HepG2 (cell line): ENCODE results near the gene ITLN1. TPM values are rescaled to one million over a fixed set of nuclear protein-coding genes. Genes with fewer than 3 reads are reported as not detected.

Experiments
- ATAC-seq: fragments of 200-7000 bp; cut with Tn5 transposase; 3 replicates; pipeline ENCODE4 v1.9.1; 2020; ENCODE audit warnings: mild to moderate bottlenecking, moderate library complexity
- BruUV-seq: library from RNA; stranded (reverse); fragments of 400-500 nt; replicated peaks from 2 replicates; lab custom pipeline; 2021; lab: Mats Ljungman, UMichigan
- CTCF ChIA-PET: fragments of 300-600 bp; formaldehyde crosslinking; extraction: SDS; loops from one replicate; lab custom pipeline; 2021; ENCODE audit warnings: low total read pairs, inconsistent platforms, low intra/inter-chr PET ratio; lab: Yijun Ruan, JAX
- POLR2A ChIA-PET: fragments of 350-600 bp; sonication (Branson Sonifier 250); formaldehyde crosslinking; loops from one replicate; lab custom pipeline; 2020; ENCODE audit warnings: antibody characterized with exemption, inconsistent platforms; lab: Yijun Ruan, JAX
- DNase-seq: peaks from one replicate; pipeline ENCODE4 v3.0.0-alpha.2; 2015; ENCODE audit warnings: low spot score
- FAIRE-seq: peaks from 3 replicates; lab custom pipeline; 2011; peaks lifted over from hg19 to GRCh38; lab: Jason Lieb, UNC
- H2AFZ ChIP-seq: one replicate; pipeline ENCODE4 v1.6.1; 2011; ENCODE audit warnings: low read length, inconsistent platforms
- H3K27ac ChIP-seq: fragments of 300-600 bp; 3 replicates; pipeline ENCODE4 v1.8.0; 2011; ENCODE audit warnings: mixed run types, mild to moderate bottlenecking, mixed read lengths, low read length, inconsistent platforms; ENCODE audit not compliant: insufficient read depth; ENCODE audit errors: extremely low read length
- H3K27me3 ChIP-seq, 2 experiments: fragments of 200-600 bp in 1 of 2; 2 replicates in 1 of 2; 3 replicates in 1 of 2; pipeline versions ENCODE4 v1.6.0 to v1.8.0; 2011; ENCODE audit warnings: low read length in 2 of 2, mild to moderate bottlenecking in 2 of 2, moderate library complexity in 2 of 2, inconsistent platforms in 1 of 2; ENCODE audit not compliant: insufficient read depth in 2 of 2, control insufficient read depth in 1 of 2
- H3K36me3 ChIP-seq, 2 experiments: fragments of 200-600 bp in 1 of 2; replicated peaks in 1 of 2; 2 replicates in 1 of 2; 3 replicates in 1 of 2; pipeline versions ENCODE4 v1.5.1 to v1.8.0; 2011; ENCODE audit warnings: low read length in 2 of 2, inconsistent platforms in 1 of 2; ENCODE audit not compliant: insufficient read depth in 2 of 2, control insufficient read depth in 1 of 2
- H3K4me1 ChIP-seq: 2 replicates; pipeline ENCODE4 v1.5.1; 2012; ENCODE audit warnings: low read length, inconsistent platforms; ENCODE audit not compliant: insufficient read depth
- H3K4me2 ChIP-seq: 2 replicates; pipeline ENCODE4 v1.6.0; 2011; ENCODE audit warnings: low read depth, low read length, inconsistent platforms
- H3K4me3 ChIP-seq, 3 experiments: fragments of 200-600 bp in 1 of 3; sonication (generic), shearing (Covaris generic) in 1 of 3; replicated peaks in 1 of 3; 2 replicates each; pipeline ENCODE4 v1.5.1; 2011 to 2016; ENCODE audit warnings: low read length in 3 of 3, inconsistent platforms in 2 of 3, low read depth in 2 of 3, mild to moderate bottlenecking in 2 of 3, control low read depth in 1 of 3, mixed read lengths in 1 of 3; ENCODE audit not compliant: insufficient read depth in 1 of 3
- H3K79me2 ChIP-seq: one replicate; pipeline ENCODE4 v1.6.1; 2011; ENCODE audit warnings: low read length, inconsistent platforms; ENCODE audit not compliant: insufficient read depth
- H3K9ac ChIP-seq: 2 replicates; pipeline ENCODE4 v1.6.0; 2011; ENCODE audit warnings: mild to moderate bottlenecking, low read depth, low read length, inconsistent platforms; ENCODE audit not compliant: insufficient read depth
- H3K9me3 ChIP-seq: 2 replicates; pipeline ENCODE4 v1.5.1; 2012; ENCODE audit warnings: mild to moderate bottlenecking, low read length
- H4K20me1 ChIP-seq: 2 replicates; pipeline ENCODE4 v1.6.0; 2011; ENCODE audit warnings: inconsistent platforms, mild to moderate bottlenecking, low read length, moderate library complexity; ENCODE audit not compliant: insufficient read depth
- AGO1 ChIP-seq: fragments of 200-400 bp; formaldehyde crosslinking; IDR thresholded peaks from 2 replicates; pipeline ENCODE4 v1.6.1; 2017; ENCODE audit warnings: mild to moderate bottlenecking, low read depth, low read length, moderate library complexity; ENCODE audit not compliant: poor library complexity, severe bottlenecking
- ATF7-NPFF ChIP-seq: sonication (generic); formaldehyde crosslinking; IDR thresholded peaks from 2 replicates; pipeline ENCODE4 v1.8.1; 2023; ENCODE audit warnings: mild to moderate bottlenecking, low read depth, missing genetic modification reagents, moderate library complexity
- CC2D1A ChIP-seq: sonication (generic); formaldehyde crosslinking; IDR thresholded peaks from 2 replicates; pipeline ENCODE4 v1.8.1; 2023; ENCODE audit warnings: mild to moderate bottlenecking, missing genetic modification reagents
- EEA1 ChIP-seq: sonication (generic); formaldehyde crosslinking; IDR thresholded peaks from 2 replicates; pipeline ENCODE4 v1.5.1; 2020; ENCODE audit warnings: mild to moderate bottlenecking, missing genetic modification reagents, borderline replicate concordance
- GATAD1 ChIP-seq: IDR thresholded peaks from 2 replicates; pipeline ENCODE4 v1.6.1; 2016; ENCODE audit warnings: missing genetic modification reagents, missing compliant biosample characterization
- GPBP1L1 ChIP-seq: sonication (generic); formaldehyde crosslinking; IDR thresholded peaks from 2 replicates; pipeline ENCODE4 v1.5.0; 2020; ENCODE audit warnings: mild to moderate bottlenecking, missing genetic modification reagents
- KAT2B ChIP-seq: fragments of 150-350 bp; IDR thresholded peaks from 2 replicates; pipeline ENCODE4 v1.6.1; 2014; ENCODE audit warnings: low read depth, low read length, borderline replicate concordance
- KLF11 ChIP-seq: IDR thresholded peaks from 2 replicates; pipeline ENCODE4 v1.6.1; 2016; ENCODE audit warnings: missing compliant biosample characterization
- NRL ChIP-seq: sonication (generic); formaldehyde crosslinking; IDR thresholded peaks from 2 replicates; pipeline ENCODE4 v1.5.0; 2020; ENCODE audit warnings: missing genetic modification reagents, mild to moderate bottlenecking, moderate library complexity, borderline replicate concordance
- SP5 ChIP-seq: IDR thresholded peaks from 2 replicates; pipeline ENCODE4 v1.6.1; 2016; ENCODE audit warnings: low read depth, borderline replicate concordance
- SRSF9 ChIP-seq: fragments of 200-400 bp; formaldehyde crosslinking; IDR thresholded peaks from 2 replicates; pipeline ENCODE4 v1.6.1; 2018; ENCODE audit warnings: borderline replicate concordance, mild to moderate bottlenecking, low read depth, low read length; ENCODE audit not compliant: insufficient read depth, poor library complexity, severe bottlenecking
- ZFP41 ChIP-seq: sonication (generic); formaldehyde crosslinking; IDR thresholded peaks from 2 replicates; pipeline ENCODE4 v1.4.0; 2020; ENCODE audit warnings: mild to moderate bottlenecking, missing genetic modification reagents, borderline replicate concordance
- ZNF30 ChIP-seq: sonication (generic); formaldehyde crosslinking; IDR thresholded peaks from 2 replicates; pipeline ENCODE4 v1.5.0; 2020; ENCODE audit warnings: mild to moderate bottlenecking, missing genetic modification reagents
- ZNF441 ChIP-seq: sonication (generic); formaldehyde crosslinking; IDR thresholded peaks from 2 replicates; pipeline ENCODE4 v1.7.0; 2021; ENCODE audit warnings: missing genetic modification reagents, borderline replicate concordance
- ZNF703 ChIP-seq: sonication (generic); formaldehyde crosslinking; IDR thresholded peaks from 2 replicates; pipeline ENCODE4 v1.5.1; 2020; ENCODE audit warnings: missing genetic modification reagents, mild to moderate bottlenecking, moderate library complexity, borderline replicate concordance
- WGBS: methylation state at CpG from one replicate; pipeline ENCODE4 v1.1.6; 2017; ENCODE audit warnings: low lambda C conversion rate; 5-methylcytosine and 5-hydroxymethylcytosine counted together
- in situ Hi-C: cut with HindIII; loops from 2 replicates; pipeline ENCODE4 v1.10.0; 2017; ENCODE audit warnings: low pct_unique_long_range_greater_than_20kb; ENCODE audit not compliant: extremely low pct_ligation_motif_present
- intact Hi-C: fragments of 100-400 bp; cut with micrococcal nuclease; formaldehyde crosslinking; loops from one replicate; pipeline ENCODE4 v1.10.0; 2022; ENCODE audit not compliant: unreplicated experiment
- polyA plus RNA-seq, 8 experiments: library from polyadenylated mRNA; depleted of rRNA in 3 of 8; stranded (reverse) in 7 of 8; unstranded in 1 of 8; fragments of >200 nt; fragmentation: Illumina TruSeq in 4 of 8; extraction: Trizol in 4 of 8; gene quantifications; 2 replicates each; pipeline versions ENCODE4 v1.2.1 to v1.2.3, GENCODE V29; 2011 to 2016; ENCODE audit warnings: low read depth in 4 of 8, missing spikeins in 1 of 8, mixed read lengths in 1 of 8; ENCODE audit not compliant: insufficient read depth in 1 of 8
- total RNA-seq, 5 experiments: library from RNA; depleted of rRNA; stranded (reverse); fragments of >200 nt; fragmentation: Illumina TruSeq; extraction: Trizol; gene quantifications; 2 replicates each; pipeline ENCODE4 v1.2.3, GENCODE V29; 2016; ENCODE audit warnings: low read depth in 1 of 5
- TF ChIP-seq, protein P1 (sequence below): sonication (generic); formaldehyde crosslinking; IDR thresholded peaks from 2 replicates; pipeline ENCODE4 v1.4.0; 2020; ENCODE audit warnings: mild to moderate bottlenecking, low read depth, missing genetic modification reagents

The ITLN1 gene
- total and polyA plus RNA-seq, 2 of the 13 experiments (the other 11 are each of a cell fraction or from before 2014, with no cell fraction given), result not detected

- H3K27ac ChIP-seq, result no peak overlapping the region
- no TSS peak for BruUV-seq
- FAIRE-seq, result no peak
- no peak overlapping the region for H3K4me2 ChIP-seq
- H3K4me1 ChIP-seq, result no peaks in the 10 kb centered on the region
- no peaks in the 10 kb centered on the region for H3K79me2 ChIP-seq
- no peak overlapping the region for H3K4me3 ChIP-seq
- ChIA-PET CTCF (no interaction called here), POLR2A (no interaction called here)
- no peaks in the 10 kb centered on the region for H3K36me3 ChIP-seq
- H4K20me1 ChIP-seq, result no peaks in the 10 kb centered on the region
- no peak for DNase-seq
- no peak overlapping the region for H3K9ac ChIP-seq
- in situ Hi-C loops, result no loop called here
- WGBS, result 35% methylated on average over 5 of the region's 5 CpGs
- TF ChIP-seq SRSF9 (no peak), GATAD1 (no peak), ZNF441 (CRISPR knock-in tag) (no peak), KAT2B (no peak), NRL (no peak), AGO1 (no peak)
- no peaks in the 10 kb centered on the region for H3K9me3 ChIP-seq
- no peak overlapping the region for H2AFZ ChIP-seq
- intact Hi-C loops, result no loop called here
- no peak for ATAC-seq
- no peaks in the 10 kb centered on the region for H3K27me3 ChIP-seq
These were observed 34.4 kb downstream of the ITLN1 start for GRCh38 chr1:160850541-160850940.

DNA sequence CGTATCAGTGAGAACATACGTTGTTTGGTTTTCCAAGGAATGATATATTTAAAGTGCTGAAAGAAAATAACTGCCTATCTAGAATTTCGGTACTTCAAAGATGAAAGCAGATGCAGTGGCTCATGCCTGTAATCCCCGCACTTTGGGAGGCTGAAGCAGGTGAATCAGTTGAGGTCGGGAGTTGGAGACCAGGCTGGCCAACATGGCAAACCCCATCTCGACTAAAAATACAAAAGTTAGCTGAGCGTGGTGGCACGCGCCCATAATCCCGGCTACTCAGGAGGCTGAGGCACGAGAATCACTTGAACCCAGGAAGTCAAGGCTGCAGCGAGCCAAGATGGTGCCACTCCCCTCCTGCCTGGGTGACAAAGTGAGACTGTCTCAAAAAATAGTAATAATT, 38.7 kb downstream of the ITLN1 start:
- no peak for FAIRE-seq
- Histone ChIP-seq H3K36me3 (no peaks in the 10 kb centered on the region), H3K27me3 (no peaks in the 10 kb centered on the region; a peak in 1 of 5 replicates), H3K4me1 (no peaks in the 10 kb centered on the region), H4K20me1 (no peaks in the 10 kb centered on the region), H3K9ac (no peak overlapping the region), H3K4me3 (no peak overlapping the region), H3K9me3 (no peaks in the 10 kb centered on the region), H3K27ac (no peak overlapping the region), H3K79me2 (no peaks in the 10 kb centered on the region), H2AFZ (no peak overlapping the region), H3K4me2 (no peak overlapping the region)
- TF ChIP-seq SP5 (CRISPR knock-in tag) (no peak), GPBP1L1 (CRISPR knock-in tag) (no peak), ZNF703 (CRISPR knock-in tag) (no peak), ZNF30 (CRISPR knock-in tag) (no peak), CC2D1A (CRISPR knock-in tag) (no peak), KLF11 (CRISPR knock-in tag) (no peak), ATF7-NPFF (no peak), ZFP41 (CRISPR knock-in tag) (no peak), EEA1 (CRISPR knock-in tag) (no peak)
- TF ChIP-seq, protein P1, sequence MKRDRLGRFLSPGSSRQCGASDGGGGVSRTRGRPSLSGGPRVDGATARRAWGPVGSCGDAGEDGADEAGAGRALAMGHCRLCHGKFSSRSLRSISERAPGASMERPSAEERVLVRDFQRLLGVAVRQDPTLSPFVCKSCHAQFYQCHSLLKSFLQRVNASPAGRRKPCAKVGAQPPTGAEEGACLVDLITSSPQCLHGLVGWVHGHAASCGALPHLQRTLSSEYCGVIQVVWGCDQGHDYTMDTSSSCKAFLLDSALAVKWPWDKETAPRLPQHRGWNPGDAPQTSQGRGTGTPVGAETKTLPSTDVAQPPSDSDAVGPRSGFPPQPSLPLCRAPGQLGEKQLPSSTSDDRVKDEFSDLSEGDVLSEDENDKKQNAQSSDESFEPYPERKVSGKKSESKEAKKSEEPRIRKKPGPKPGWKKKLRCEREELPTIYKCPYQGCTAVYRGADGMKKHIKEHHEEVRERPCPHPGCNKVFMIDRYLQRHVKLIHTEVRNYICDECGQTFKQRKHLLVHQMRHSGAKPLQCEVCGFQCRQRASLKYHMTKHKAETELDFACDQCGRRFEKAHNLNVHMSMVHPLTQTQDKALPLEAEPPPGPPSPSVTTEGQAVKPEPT, result no peak
- WGBS, result 68% methylated on average over 12 of the region's 12 CpGs
- no TSS peak for BruUV-seq
- ChIA-PET POLR2A (no interaction called here), CTCF (no interaction called here)
- intact Hi-C loops, result no loop called here
- in situ Hi-C loops, result no loop called here
- ATAC-seq, result no peak
- no peak for DNase-seq
